Breast epithelium (tissue), 4 donors: ENCODE data around the gene KIF6. TPM values are rescaled to one million over a fixed set of nuclear protein-coding genes. Genes with fewer than 3 reads are reported as not detected.

Experiments
- DNase-seq, 2 donors: peaks; one replicate each; pipeline ENCODE4 v3.0.0-alpha.2; 2019; ENCODE audit warnings: low spot score in 2 of 2
- H3K27ac ChIP-seq, 2 donors: fragments of 200-600 bp; sonication (generic) in 1 of 2; one replicate each; pipeline ENCODE4 v1.5.1; 2016 to 2019; ENCODE audit warnings: mild to moderate bottlenecking in 1 of 2
- H3K27me3 ChIP-seq, 2 donors: fragments of 200-600 bp; sonication (generic) in 1 of 2; one replicate each; pipeline versions ENCODE4 v1.5.1 to v1.6.0; 2017 to 2019; ENCODE audit warnings: control low read depth in 1 of 2, mild to moderate bottlenecking in 1 of 2
- H3K36me3 ChIP-seq: fragments of 200-600 bp; one replicate; pipeline ENCODE4 v1.5.1; 2019
- H3K4me1 ChIP-seq, 2 donors: fragments of 200-600 bp; sonication (generic); one replicate each; pipeline ENCODE4 v1.5.1; 2016 to 2019; ENCODE audit warnings: control low read depth in 1 of 2
- H3K4me3 ChIP-seq, 3 donors: fragments of 200-600 bp; sonication (generic); 1 replicate in 2 of 3; 2 replicates in 1 of 3; pipeline ENCODE4 v1.5.1; 2016 to 2019; ENCODE audit warnings: mild to moderate bottlenecking in 3 of 3, moderate library complexity in 2 of 3
- H3K9me3 ChIP-seq, 2 donors: fragments of 200-600 bp; sonication (generic) in 1 of 2; one replicate each; pipeline ENCODE4 v1.5.1; 2016 to 2019; ENCODE audit warnings: control low read depth in 1 of 2
- POLR2A ChIP-seq: fragments of 450-650 bp; IDR thresholded peaks from one replicate; pipeline ENCODE4 v1.6.1; 2016; ENCODE audit warnings: antibody characterized with exemption, mild to moderate bottlenecking, moderate library complexity
- POLR2AphosphoS5 ChIP-seq, 3 donors: sonication (generic); formaldehyde crosslinking; IDR thresholded peaks; one replicate each; pipeline ENCODE4 v1.6.1; 2017; ENCODE audit warnings: antibody characterized with exemption in 3 of 3
- intact Hi-C: fragments of 100-400 bp; cut with DNase I; formaldehyde crosslinking; loops from one replicate; pipeline ENCODE4 v1.15.1; 2023; ENCODE audit warnings: low total_unique reads
- total RNA-seq, 3 donors: library from RNA; depleted of rRNA; stranded (reverse); fragments of >200 nt; gene quantifications; one replicate each; pipeline ENCODE4 v1.1.0, GENCODE V29; 2016
- TF ChIP-seq, protein P1 (sequence below), 3 donors: fragments of 450-650 bp; IDR thresholded peaks; one replicate each; pipeline ENCODE4 v1.5.1; 2016 to 2017; ENCODE audit warnings: antibody characterized with exemption in 3 of 3, mild to moderate bottlenecking in 3 of 3, moderate library complexity in 3 of 3

Gene KIF6
- total RNA-seq, 3 donors from 2014 or later: under 0.01 to 0.80 (median 0.15) TPM

GRCh38 chr6:39280247-39280731, 444.9 kb downstream of the KIF6 start:
- intact Hi-C loops: no loop called here
- H3K4me3 ChIP-seq: no peak overlapping the region
- H3K27ac ChIP-seq: peak overlapping the region; percentile 19 to 73
- TF ChIP-seq POLR2A (no peak), POLR2AphosphoS5 (IDR thresholded peaks at IDR 0.05) (no peak)
- TF ChIP-seq, protein P1, sequence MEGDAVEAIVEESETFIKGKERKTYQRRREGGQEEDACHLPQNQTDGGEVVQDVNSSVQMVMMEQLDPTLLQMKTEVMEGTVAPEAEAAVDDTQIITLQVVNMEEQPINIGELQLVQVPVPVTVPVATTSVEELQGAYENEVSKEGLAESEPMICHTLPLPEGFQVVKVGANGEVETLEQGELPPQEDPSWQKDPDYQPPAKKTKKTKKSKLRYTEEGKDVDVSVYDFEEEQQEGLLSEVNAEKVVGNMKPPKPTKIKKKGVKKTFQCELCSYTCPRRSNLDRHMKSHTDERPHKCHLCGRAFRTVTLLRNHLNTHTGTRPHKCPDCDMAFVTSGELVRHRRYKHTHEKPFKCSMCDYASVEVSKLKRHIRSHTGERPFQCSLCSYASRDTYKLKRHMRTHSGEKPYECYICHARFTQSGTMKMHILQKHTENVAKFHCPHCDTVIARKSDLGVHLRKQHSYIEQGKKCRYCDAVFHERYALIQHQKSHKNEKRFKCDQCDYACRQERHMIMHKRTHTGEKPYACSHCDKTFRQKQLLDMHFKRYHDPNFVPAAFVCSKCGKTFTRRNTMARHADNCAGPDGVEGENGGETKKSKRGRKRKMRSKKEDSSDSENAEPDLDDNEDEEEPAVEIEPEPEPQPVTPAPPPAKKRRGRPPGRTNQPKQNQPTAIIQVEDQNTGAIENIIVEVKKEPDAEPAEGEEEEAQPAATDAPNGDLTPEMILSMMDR (IDR thresholded peaks at IDR 0.05): no peak
- DNase-seq: no peak
- H3K27me3 ChIP-seq: no peaks in the 10 kb centered on the region
- H3K4me1 ChIP-seq: no peaks in the 10 kb centered on the region
- H3K36me3 ChIP-seq: no peaks in the 10 kb centered on the region
- no peaks in the 10 kb centered on the region for H3K9me3 ChIP-seq

Other genes with a start within 250 kb of the KIF6 start
- gene DAAM2, start 67.0 kb upstream of the KIF6 start, total RNA-seq: 10 to 100 TPM; 16.2 to 59.5 (median 41.3) TPM
- gene MOCS1, start 209.1 kb upstream of the KIF6 start, total RNA-seq: 10 to 100 TPM; 23.6 to 78.9 (median 25.3) TPM